Measurements from ENCODE around the gene TNS3. TPM values are rescaled to one million over a fixed set of nuclear protein-coding genes. Genes with fewer than 3 reads are reported as not detected.

TNS3 gene
- total and polyA plus RNA-seq, 2 of the 13 experiments (the other 11 are each of a cell fraction or from before 2014, with no cell fraction given) = 52.9 to 55.7 TPM

DNA sequence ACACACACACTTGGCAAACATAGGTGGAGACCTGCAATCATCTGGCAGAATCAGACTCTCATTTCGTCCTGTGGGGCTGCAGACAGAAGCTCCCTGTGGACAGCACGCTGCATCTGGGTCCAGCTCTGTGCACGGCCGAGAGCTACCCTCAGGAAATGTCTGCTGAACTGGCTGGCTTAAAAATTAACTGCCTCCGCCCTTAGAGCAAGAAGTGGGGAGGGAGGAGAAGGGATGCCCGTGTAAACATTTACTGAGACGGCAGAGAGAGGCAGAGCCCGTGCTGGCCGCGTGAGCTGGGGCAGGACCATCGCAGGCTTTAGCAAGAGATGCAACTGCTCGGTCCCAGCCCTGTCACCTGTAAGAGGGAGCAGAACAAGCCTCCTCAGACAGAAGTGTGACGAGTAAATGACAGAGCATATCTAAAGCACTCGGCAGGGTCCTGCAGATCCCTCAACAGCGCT is 81.8 kb downstream of the TNS3 start (continued):
- TF ChIP-seq, protein P1, sequence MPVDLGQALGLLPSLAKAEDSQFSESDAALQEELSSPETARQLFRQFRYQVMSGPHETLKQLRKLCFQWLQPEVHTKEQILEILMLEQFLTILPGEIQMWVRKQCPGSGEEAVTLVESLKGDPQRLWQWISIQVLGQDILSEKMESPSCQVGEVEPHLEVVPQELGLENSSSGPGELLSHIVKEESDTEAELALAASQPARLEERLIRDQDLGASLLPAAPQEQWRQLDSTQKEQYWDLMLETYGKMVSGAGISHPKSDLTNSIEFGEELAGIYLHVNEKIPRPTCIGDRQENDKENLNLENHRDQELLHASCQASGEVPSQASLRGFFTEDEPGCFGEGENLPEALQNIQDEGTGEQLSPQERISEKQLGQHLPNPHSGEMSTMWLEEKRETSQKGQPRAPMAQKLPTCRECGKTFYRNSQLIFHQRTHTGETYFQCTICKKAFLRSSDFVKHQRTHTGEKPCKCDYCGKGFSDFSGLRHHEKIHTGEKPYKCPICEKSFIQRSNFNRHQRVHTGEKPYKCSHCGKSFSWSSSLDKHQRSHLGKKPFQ (CRISPR knock-in tag; IDR thresholded peaks at IDR 0.05; ENCODE audit: insufficient replicate concordance) = peak; percentile 71
- TF ChIP-seq, protein P2, sequence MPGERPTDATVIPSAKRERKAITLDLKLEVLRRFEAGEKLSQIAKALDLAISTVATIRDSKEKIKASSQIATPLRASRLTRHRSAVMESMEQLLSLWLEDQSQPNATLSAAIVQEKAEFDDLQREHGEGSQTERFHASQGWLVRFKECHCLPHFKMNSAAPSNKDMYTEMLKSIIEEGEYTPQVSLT (CRISPR knock-in tag; IDR thresholded peaks at IDR 0.05; ENCODE audit: borderline replicate concordance, low read depth) = no peak
- TF ChIP-seq, protein P3, sequence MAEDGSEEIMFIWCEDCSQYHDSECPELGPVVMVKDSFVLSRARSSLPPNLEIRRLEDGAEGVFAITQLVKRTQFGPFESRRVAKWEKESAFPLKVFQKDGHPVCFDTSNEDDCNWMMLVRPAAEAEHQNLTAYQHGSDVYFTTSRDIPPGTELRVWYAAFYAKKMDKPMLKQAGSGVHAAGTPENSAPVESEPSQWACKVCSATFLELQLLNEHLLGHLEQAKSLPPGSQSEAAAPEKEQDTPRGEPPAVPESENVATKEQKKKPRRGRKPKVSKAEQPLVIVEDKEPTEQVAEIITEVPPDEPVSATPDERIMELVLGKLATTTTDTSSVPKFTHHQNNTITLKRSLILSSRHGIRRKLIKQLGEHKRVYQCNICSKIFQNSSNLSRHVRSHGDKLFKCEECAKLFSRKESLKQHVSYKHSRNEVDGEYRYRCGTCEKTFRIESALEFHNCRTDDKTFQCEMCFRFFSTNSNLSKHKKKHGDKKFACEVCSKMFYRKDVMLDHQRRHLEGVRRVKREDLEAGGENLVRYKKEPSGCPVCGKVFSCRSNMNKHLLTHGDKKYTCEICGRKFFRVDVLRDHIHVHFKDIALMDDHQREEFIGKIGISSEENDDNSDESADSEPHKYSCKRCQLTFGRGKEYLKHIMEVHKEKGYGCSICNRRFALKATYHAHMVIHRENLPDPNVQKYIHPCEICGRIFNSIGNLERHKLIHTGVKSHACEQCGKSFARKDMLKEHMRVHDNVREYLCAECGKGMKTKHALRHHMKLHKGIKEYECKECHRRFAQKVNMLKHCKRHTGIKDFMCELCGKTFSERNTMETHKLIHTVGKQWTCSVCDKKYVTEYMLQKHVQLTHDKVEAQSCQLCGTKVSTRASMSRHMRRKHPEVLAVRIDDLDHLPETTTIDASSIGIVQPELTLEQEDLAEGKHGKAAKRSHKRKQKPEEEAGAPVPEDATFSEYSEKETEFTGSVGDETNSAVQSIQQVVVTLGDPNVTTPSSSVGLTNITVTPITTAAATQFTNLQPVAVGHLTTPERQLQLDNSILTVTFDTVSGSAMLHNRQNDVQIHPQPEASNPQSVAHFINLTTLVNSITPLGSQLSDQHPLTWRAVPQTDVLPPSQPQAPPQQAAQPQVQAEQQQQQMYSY (CRISPR knock-in tag; IDR thresholded peaks at IDR 0.05) = no peak
- TF ChIP-seq ZNF766 (CRISPR knock-in tag; IDR thresholded peaks at IDR 0.05; ENCODE audit: borderline replicate concordance) (no peak), ZSCAN29 (CRISPR knock-in tag; conservative IDR thresholded peaks at IDR 0.05) (0 out of 2 replicates have a peak, but pooled peaks have one; percentile 21), BHLHE40 (IDR thresholded peaks at IDR 0.05; ENCODE audit: low read length) (peak; percentile 93), PLRG1 (conservative IDR thresholded peaks at IDR 0.05) (no peak), ZNF550 (CRISPR knock-in tag; IDR thresholded peaks at IDR 0.05; ENCODE audit: borderline replicate concordance) (no peak), KDM5B (CRISPR knock-in tag; IDR thresholded peaks at IDR 0.05; ENCODE audit: borderline replicate concordance) (peak; percentile 64; the same call in 1 of the 2 replicates), ZNF576 (CRISPR knock-in tag; IDR thresholded peaks at IDR 0.05) (no peak), DPF2 (CRISPR knock-in tag; IDR thresholded peaks at IDR 0.05; ENCODE audit: borderline replicate concordance, low read depth) (peak; percentile 48; the same call in 1 of the 2 replicates), NR2C2 (CRISPR knock-in tag; IDR thresholded peaks at IDR 0.05; ENCODE audit: borderline replicate concordance) (peak; percentile 56; the same call in 1 of the 2 replicates), FOXA3 (CRISPR knock-in tag; IDR thresholded peaks at IDR 0.05) (peak; percentile 92), ZNF280B (CRISPR knock-in tag; IDR thresholded peaks at IDR 0.05; ENCODE audit: borderline replicate concordance) (peak; percentile 85; the same call in 1 of the 2 replicates), ELF4 (CRISPR knock-in tag; IDR thresholded peaks at IDR 0.05; ENCODE audit: borderline replicate concordance) (no peak), ZNF788 (CRISPR knock-in tag; IDR thresholded peaks at IDR 0.05; ENCODE audit: borderline replicate concordance) (peak; percentile 81; the same call in 1 of the 2 replicates)
- TF ChIP-seq, protein P4, sequence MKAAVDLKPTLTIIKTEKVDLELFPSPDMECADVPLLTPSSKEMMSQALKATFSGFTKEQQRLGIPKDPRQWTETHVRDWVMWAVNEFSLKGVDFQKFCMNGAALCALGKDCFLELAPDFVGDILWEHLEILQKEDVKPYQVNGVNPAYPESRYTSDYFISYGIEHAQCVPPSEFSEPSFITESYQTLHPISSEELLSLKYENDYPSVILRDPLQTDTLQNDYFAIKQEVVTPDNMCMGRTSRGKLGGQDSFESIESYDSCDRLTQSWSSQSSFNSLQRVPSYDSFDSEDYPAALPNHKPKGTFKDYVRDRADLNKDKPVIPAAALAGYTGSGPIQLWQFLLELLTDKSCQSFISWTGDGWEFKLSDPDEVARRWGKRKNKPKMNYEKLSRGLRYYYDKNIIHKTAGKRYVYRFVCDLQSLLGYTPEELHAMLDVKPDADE (CRISPR knock-in tag; IDR thresholded peaks at IDR 0.05) = no peak
- TF ChIP-seq, protein P5, sequence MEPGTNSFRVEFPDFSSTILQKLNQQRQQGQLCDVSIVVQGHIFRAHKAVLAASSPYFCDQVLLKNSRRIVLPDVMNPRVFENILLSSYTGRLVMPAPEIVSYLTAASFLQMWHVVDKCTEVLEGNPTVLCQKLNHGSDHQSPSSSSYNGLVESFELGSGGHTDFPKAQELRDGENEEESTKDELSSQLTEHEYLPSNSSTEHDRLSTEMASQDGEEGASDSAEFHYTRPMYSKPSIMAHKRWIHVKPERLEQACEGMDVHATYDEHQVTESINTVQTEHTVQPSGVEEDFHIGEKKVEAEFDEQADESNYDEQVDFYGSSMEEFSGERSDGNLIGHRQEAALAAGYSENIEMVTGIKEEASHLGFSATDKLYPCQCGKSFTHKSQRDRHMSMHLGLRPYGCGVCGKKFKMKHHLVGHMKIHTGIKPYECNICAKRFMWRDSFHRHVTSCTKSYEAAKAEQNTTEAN (CRISPR knock-in tag; conservative IDR thresholded peaks at IDR 0.05) = peak; percentile 52; the same call in 1 of the 2 replicates

Data from HepG2 (cell line).